OCI-LY3 (cell line): ENCODE data around the gene EIF2AK3.

Experiments used
- EZH2phosphoT487 ChIP-seq: fragments of 200-600 bp; shearing (Covaris generic); IDR thresholded peaks from 2 replicates; pipeline ENCODE4 v1.6.1; 2018; ENCODE audit warnings: antibody characterized with exemption, mixed run types, low read depth
- TF ChIP-seq, protein P1 (sequence below): fragments of 200-600, 300-600 bp; sonication (generic); IDR thresholded peaks from 2 replicates; pipeline ENCODE4 v1.5.1; 2014; ENCODE audit warnings: antibody characterized with exemption, low read length, low read depth

DNA sequence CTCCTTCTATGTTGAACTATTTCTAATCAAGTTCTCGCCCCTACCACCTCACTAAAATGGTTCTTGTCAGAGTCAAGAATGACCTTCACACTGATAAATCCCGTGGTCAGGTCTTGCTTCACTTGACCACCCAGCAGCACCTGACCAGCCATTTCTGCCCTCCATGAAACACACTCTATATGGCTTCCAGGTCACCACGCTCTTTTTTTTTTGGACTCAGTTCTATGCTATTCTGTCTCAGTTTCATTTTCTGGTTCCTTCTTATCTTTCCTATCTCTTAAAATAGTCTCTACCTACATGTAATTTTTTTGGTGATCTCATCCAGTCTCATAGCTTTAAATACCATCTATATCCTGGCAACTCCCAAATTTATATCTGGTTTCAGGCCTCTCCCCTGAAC, 11.4 kb downstream of the EIF2AK3 start:
- TF ChIP-seq, protein P1, sequence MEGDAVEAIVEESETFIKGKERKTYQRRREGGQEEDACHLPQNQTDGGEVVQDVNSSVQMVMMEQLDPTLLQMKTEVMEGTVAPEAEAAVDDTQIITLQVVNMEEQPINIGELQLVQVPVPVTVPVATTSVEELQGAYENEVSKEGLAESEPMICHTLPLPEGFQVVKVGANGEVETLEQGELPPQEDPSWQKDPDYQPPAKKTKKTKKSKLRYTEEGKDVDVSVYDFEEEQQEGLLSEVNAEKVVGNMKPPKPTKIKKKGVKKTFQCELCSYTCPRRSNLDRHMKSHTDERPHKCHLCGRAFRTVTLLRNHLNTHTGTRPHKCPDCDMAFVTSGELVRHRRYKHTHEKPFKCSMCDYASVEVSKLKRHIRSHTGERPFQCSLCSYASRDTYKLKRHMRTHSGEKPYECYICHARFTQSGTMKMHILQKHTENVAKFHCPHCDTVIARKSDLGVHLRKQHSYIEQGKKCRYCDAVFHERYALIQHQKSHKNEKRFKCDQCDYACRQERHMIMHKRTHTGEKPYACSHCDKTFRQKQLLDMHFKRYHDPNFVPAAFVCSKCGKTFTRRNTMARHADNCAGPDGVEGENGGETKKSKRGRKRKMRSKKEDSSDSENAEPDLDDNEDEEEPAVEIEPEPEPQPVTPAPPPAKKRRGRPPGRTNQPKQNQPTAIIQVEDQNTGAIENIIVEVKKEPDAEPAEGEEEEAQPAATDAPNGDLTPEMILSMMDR: no peak
- TF ChIP-seq EZH2phosphoT487: no peak
